K562 (cell line): ENCODE results near the gene CCSER2. TPM values are rescaled to one million over a fixed set of nuclear protein-coding genes. Genes with fewer than 3 reads are reported as not detected.

Experiments used
- CREB1 ChIP-seq, 2 experiments: sonication (generic) in 1 of 2; formaldehyde crosslinking in 1 of 2; IDR thresholded peaks; 2 replicates each; pipeline versions ENCODE4 v1.6.1 to v1.8.0; 2012 to 2022; ENCODE audit warnings: inconsistent platforms in 1 of 2, mild to moderate bottlenecking in 1 of 2, missing genetic modification reagents in 1 of 2, moderate library complexity in 1 of 2
- DPF2 ChIP-seq: fragments of 450-650 bp; IDR thresholded peaks from 2 replicates; pipeline ENCODE4 v1.6.1; 2016
- JUND ChIP-seq, 2 experiments: IDR thresholded peaks; 2 replicates in 1 of 2; 3 replicates in 1 of 2; pipeline ENCODE4 v1.6.1; 2011; ENCODE audit warnings: borderline replicate concordance in 2 of 2, low read depth in 2 of 2, low read length in 2 of 2, improper control_type of control experiment in 1 of 2, missing biosample characterization in 1 of 2, missing genetic modification characterization in 1 of 2, missing genetic modification reagents in 1 of 2
- NFIX ChIP-seq: fragments of 250-450 bp; sonication (Bioruptor Pico); IDR thresholded peaks from 2 replicates; pipeline ENCODE4 v1.4.0; 2020; ENCODE audit warnings: low read depth, mild to moderate bottlenecking, moderate library complexity
- PHF8 ChIP-seq: fragments of 200-600 bp; sonication (generic); IDR thresholded peaks from 2 replicates; pipeline ENCODE4 v1.6.1; 2012; ENCODE audit warnings: mixed run types, mild to moderate bottlenecking, inconsistent platforms, low read length, moderate library complexity, borderline replicate concordance
- ZFX ChIP-seq: sonication (generic); formaldehyde crosslinking; IDR thresholded peaks from 2 replicates; pipeline ENCODE4 v1.8.0; 2022; ENCODE audit warnings: mild to moderate bottlenecking, missing genetic modification reagents, moderate library complexity
- ZNF512 ChIP-seq: IDR thresholded peaks from 2 replicates; pipeline ENCODE4 v1.6.1; 2016; ENCODE audit warnings: missing genetic modification characterization, missing compliant biosample characterization
- ZNF583 ChIP-seq: fragments of 250-450 bp; sonication (Bioruptor Pico); IDR thresholded peaks from 2 replicates; pipeline ENCODE4 v1.4.0; 2020
- ZNF696 ChIP-seq: fragments of 250-450 bp; sonication (Bioruptor Pico); conservative IDR thresholded peaks from 2 replicates; pipeline ENCODE4 v1.4.0; 2020; ENCODE audit warnings: mild to moderate bottlenecking, moderate library complexity
- polyA plus RNA-seq, 8 experiments: library from polyadenylated mRNA; depleted of rRNA in 4 of 8; stranded (reverse) in 5 of 8; unstranded in 3 of 8; fragments of >200 nt; fragmentation: Nextera tagmentation in 2 of 8; fragmentation: Illumina TruSeq in 1 of 8; extraction: Ambion mirVana in 2 of 8; extraction: Trizol in 1 of 8; gene quantifications; 2 replicates each; pipeline versions ENCODE4 v1.2.1 to v1.2.3, GENCODE V29; 2011 to 2014; ENCODE audit warnings: inconsistent platforms in 1 of 8, missing spikeins in 1 of 8
- total RNA-seq, 7 experiments: library from RNA; depleted of rRNA in 6 of 7; stranded (reverse); fragments of >200 nt in 6 of 7; fragmentation: Illumina TruSeq in 2 of 7; extraction: Trizol in 2 of 7; gene quantifications; 2 replicates each; pipeline versions ENCODE4 v1.2.1 to v1.2.3, GENCODE V29; 2011 to 2021; ENCODE audit warnings: low replicate concordance in 1 of 7
- TF ChIP-seq, protein P1 (sequence below), 3 experiments: fragments of 200-800 bp in 1 of 3; sonication (Bioruptor generic) in 1 of 3; sonication (generic) in 1 of 3; formaldehyde crosslinking in 1 of 3; IDR thresholded peaks; 2 replicates each; pipeline versions ENCODE4 v1.6.1 to v1.8.0; 2016 to 2022; ENCODE audit warnings: mild to moderate bottlenecking in 2 of 3, missing compliant biosample characterization in 2 of 3, missing genetic modification characterization in 2 of 3, missing genetic modification reagents in 1 of 3
- TF ChIP-seq, protein P2 (sequence below): fragments of 450-650 bp; formaldehyde crosslinking; IDR thresholded peaks from 2 replicates; pipeline ENCODE4 v1.4.0; 2022; ENCODE audit warnings: mild to moderate bottlenecking, moderate library complexity
- TF ChIP-seq, protein P3 (sequence below), 2 experiments: fragments of 450-650 bp; formaldehyde crosslinking in 1 of 2; IDR thresholded peaks; 2 replicates each; pipeline versions ENCODE4 v1.4.0 to v1.6.1; 2014 to 2020; ENCODE audit warnings: mild to moderate bottlenecking in 2 of 2, borderline replicate concordance in 1 of 2, low read depth in 1 of 2
- TF ChIP-seq, protein P4 (sequence below): fragments of 450-650 bp; IDR thresholded peaks from one replicate; pipeline ENCODE4 v1.6.1; 2018; ENCODE audit warnings: mild to moderate bottlenecking, moderate library complexity; ENCODE audit not compliant: partially characterized antibody

Gene CCSER2
- total and polyA plus RNA-seq, 9 of the 15 experiments (the other 6 are each of a cell fraction or from before 2014, with no cell fraction given), result 2.7 to 15.1 (median 9.7) TPM

DNA sequence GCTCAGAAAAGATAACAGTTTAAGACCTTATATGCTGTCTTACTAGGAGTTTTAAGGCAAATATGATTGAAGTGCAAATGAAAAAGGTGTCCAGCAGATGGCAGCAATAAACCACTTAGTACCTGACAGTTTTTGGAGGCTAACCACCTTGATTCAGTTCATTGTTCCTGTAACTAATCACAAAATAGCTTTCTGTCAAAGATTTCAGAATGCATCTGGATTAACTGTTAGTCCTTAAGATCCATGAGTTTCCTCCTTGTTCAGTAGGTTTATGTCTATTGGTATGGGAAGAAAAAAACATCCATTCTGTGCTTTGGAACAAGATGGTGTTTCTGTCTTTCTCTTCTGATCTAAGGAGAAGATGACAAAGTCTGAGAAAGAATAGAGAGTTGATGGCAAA is 46.6 kb downstream of the CCSER2 start (continued):
- TF ChIP-seq JUND (IDR thresholded peaks at IDR 0.05; ENCODE audit: borderline replicate concordance, low read depth, low read length), result 0 out of 2 replicates have a peak, but pooled peaks have one; percentile 12
- TF ChIP-seq JUND (tag; IDR thresholded peaks at IDR 0.05; ENCODE audit: borderline replicate concordance, low read depth, low read length), result no peak
- TF ChIP-seq NFIX (CRISPR knock-in tag), result no peak
- TF ChIP-seq ZNF583 (CRISPR knock-in tag), result no peak
- no peak for TF ChIP-seq DPF2
- no peak for TF ChIP-seq CREB1 (IDR thresholded peaks at IDR 0.05)
- TF ChIP-seq CREB1 (CRISPR knock-in tag; IDR thresholded peaks at IDR 0.05), result no peak
- TF ChIP-seq, protein P1, sequence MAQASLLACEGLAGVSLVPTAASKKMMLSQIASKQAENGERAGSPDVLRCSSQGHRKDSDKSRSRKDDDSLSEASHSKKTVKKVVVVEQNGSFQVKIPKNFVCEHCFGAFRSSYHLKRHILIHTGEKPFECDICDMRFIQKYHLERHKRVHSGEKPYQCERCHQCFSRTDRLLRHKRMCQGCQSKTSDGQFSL (CRISPR knock-in tag; IDR thresholded peaks at IDR 0.05), result no peak
- TF ChIP-seq, protein P1 (tag; IDR thresholded peaks at IDR 0.05), result no peak
- TF ChIP-seq, protein P2, sequence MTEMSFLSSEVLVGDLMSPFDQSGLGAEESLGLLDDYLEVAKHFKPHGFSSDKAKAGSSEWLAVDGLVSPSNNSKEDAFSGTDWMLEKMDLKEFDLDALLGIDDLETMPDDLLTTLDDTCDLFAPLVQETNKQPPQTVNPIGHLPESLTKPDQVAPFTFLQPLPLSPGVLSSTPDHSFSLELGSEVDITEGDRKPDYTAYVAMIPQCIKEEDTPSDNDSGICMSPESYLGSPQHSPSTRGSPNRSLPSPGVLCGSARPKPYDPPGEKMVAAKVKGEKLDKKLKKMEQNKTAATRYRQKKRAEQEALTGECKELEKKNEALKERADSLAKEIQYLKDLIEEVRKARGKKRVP, result no peak
- TF ChIP-seq, protein P3, sequence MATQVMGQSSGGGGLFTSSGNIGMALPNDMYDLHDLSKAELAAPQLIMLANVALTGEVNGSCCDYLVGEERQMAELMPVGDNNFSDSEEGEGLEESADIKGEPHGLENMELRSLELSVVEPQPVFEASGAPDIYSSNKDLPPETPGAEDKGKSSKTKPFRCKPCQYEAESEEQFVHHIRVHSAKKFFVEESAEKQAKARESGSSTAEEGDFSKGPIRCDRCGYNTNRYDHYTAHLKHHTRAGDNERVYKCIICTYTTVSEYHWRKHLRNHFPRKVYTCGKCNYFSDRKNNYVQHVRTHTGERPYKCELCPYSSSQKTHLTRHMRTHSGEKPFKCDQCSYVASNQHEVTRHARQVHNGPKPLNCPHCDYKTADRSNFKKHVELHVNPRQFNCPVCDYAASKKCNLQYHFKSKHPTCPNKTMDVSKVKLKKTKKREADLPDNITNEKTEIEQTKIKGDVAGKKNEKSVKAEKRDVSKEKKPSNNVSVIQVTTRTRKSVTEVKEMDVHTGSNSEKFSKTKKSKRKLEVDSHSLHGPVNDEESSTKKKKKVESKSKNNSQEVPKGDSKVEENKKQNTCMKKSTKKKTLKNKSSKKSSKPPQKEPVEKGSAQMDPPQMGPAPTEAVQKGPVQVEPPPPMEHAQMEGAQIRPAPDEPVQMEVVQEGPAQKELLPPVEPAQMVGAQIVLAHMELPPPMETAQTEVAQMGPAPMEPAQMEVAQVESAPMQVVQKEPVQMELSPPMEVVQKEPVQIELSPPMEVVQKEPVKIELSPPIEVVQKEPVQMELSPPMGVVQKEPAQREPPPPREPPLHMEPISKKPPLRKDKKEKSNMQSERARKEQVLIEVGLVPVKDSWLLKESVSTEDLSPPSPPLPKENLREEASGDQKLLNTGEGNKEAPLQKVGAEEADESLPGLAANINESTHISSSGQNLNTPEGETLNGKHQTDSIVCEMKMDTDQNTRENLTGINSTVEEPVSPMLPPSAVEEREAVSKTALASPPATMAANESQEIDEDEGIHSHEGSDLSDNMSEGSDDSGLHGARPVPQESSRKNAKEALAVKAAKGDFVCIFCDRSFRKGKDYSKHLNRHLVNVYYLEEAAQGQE (IDR thresholded peaks at IDR 0.05; ENCODE audit: borderline replicate concordance), result peak; percentile 80
- TF ChIP-seq, protein P3 (CRISPR knock-in tag; IDR thresholded peaks at IDR 0.05; ENCODE audit: low read depth), result no peak
- TF ChIP-seq ZFX (CRISPR knock-in tag), result no peak
- TF ChIP-seq ZNF512 (tag), result no peak
- TF ChIP-seq, protein P4, sequence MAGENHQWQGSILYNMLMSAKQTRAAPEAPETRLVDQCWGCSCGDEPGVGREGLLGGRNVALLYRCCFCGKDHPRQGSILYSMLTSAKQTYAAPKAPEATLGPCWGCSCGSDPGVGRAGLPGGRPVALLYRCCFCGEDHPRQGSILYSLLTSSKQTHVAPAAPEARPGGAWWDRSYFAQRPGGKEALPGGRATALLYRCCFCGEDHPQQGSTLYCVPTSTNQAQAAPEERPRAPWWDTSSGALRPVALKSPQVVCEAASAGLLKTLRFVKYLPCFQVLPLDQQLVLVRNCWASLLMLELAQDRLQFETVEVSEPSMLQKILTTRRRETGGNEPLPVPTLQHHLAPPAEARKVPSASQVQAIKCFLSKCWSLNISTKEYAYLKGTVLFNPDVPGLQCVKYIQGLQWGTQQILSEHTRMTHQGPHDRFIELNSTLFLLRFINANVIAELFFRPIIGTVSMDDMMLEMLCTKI, result no peak
- TF ChIP-seq PHF8, result no peak
- TF ChIP-seq ZNF696 (CRISPR knock-in tag), result no peak
